HG03280 (cell line): ENCODE measurements around the gene TRIM63.

ENCODE experiments used
- ATAC-seq: cut with Tn5 transposase; IDR thresholded peaks from one replicate; pipeline ENCODE4 v1.9.1; 2021; ENCODE audit warnings: mild to moderate bottlenecking, moderate library complexity; ENCODE audit not compliant: unreplicated experiment

TRIM63 gene

DNA sequence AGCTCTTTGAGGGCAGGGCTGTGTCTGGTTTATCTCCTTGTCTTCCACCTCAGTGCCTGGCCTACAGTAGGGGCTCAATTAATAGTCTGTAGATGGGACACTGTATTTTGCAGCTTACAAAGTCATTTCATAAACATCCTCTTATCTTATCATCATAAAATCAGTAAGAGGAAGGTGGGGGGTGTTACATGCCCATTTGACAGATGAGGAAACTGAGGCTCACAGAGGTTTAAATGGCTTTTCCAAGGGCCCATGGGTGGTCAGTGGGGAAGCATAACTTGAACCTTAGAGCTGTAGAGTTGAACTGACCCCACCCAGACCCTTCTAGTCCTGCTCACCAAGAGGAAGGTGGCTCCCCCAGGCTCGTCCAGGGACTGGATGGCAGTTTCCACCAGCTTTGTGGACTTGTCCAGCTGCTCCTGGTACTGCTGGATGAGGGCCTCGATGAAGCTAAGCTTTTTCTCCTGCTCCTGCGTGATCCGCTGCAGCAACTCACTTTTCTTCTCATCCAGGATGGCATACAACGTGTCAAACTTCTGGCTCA is 9.3 kb downstream of the TRIM63 start:
- no peak for ATAC-seq

DNA sequence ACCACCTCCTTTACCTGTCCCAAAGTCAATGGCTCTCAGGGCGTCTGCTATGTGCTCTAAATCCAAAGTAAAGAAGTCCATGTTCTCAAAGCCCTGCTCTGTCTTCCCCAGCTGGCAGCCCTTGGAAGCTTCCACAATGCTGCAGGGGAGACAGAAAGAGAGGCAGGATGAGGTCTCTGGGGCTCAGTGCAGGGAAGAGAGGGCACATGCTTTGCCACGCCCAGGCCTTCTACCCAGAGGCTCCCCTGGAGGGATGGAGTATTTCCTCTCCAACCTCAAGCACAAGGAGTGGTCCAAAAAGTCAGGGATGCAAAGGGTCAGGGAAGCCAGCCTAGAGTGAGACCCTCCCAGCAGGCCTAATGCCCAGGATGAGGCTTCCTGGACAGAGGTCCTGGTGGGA is 10.2 kb downstream of the TRIM63 start:
- ATAC-seq = no peak

DNA sequence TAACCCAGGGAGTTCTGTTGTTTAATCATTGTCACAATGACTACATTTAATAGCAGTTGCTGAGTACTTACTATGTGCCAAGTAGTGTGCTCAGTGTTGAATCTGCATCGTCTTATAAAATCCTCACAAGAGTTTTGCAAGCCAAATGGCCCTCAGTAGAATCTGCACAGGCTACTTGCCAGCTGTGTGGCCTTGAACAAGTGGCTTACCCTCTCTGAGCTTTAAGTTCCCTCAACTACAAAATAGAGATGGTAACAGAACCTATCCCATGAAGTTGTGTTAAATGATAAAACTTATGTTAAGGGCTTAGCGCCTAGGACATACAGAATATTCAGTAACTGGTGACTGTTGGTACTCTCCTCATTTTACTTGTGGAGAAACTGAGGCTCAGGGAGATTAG is 12.4 kb downstream of the TRIM63 start:
- ATAC-seq = no peak

DNA sequence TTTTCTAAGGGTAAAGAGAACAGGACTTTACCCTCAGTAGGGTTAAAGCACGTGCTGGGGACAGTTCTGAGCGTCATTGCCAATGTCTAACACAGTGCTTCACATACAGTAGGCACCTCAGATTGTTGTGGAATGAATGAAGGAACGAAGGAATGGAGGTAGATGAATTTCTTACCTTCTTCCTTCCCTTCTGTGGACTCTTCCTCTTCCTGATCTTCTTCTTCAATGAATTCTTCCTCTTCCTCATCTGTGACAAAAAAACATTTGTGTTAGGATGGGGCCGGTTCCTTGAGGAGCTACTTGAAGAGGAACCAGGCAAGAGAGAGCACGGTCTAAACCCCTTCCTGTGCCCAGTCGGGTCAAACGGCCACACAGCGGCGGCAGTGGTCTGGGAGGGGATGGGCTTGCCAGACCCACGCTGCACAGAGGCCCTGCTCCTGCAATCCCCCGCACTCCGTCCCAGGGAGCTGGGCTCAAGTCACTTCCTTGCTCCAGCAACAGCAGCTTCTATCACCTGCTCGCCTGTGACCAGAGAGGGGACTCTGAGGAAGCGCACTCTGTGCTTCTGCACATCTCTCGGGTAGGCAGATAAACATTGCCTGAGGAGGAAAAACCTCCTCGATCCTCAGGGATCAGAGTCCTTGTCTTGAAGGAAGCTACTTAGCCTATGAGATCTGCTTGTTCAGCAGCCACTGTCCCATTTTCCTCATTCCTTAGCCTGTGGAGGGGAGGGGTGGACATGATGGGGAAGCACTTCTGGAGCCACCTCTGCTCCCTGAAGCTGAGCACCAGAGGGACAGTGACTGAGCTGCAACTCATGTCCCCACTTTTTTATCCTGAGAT is 13.5 kb downstream of the TRIM63 start:
- no peak for ATAC-seq

DNA sequence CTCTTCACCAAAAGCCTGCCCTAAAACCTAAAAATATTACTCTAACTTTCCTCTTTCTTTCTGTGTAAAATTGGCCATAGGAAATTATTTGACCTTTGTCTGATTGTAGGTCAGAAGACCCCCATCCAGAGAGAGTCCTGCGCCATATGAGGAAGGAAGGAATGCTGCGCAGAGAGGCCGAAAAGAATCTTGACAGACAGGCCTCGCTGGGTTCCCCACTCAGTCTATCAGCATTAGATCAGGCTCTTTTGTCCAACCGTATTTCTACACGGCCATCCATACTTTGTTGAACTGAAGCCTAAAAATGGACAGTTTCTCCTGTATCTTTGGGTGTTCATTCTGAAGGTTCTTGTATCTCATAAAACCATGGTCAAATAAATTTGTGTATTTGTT is 17.2 kb downstream of the TRIM63 start:
- no peak for ATAC-seq

DNA sequence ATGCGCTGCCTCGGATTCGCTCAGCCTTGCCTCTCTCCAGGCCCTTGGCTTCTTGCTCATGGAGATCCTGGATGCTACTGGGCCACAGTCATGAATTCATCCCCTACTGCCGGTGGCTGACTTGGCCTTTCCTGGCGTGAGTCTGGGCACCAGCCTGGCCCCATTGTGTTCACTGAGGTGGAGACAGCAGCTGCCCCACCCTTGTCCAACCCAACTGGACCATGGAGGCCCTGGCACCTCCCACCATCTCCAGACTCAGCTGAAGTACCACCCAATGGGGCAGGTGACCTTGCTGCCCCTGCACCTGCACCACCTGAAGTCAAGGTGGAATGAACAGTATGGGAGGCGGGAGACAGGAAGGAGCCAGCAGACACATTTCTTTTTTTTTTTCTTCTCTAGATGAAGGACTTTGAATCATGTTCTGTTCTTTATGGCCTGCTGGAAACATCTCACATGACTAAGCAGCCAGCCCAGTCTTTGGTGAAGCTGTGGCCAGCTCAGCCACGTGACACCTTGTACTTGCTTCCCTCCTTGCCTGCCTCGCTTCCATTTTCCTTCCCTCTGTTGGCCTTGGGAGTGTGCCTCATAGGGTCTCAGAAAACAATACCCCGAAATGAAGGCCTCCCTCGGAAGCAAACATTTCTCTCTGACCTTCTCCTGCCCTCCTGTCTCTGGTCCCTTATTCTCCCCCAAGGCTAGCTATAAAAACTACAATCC is 17.7 kb downstream of the TRIM63 start:
- no peak for ATAC-seq

DNA sequence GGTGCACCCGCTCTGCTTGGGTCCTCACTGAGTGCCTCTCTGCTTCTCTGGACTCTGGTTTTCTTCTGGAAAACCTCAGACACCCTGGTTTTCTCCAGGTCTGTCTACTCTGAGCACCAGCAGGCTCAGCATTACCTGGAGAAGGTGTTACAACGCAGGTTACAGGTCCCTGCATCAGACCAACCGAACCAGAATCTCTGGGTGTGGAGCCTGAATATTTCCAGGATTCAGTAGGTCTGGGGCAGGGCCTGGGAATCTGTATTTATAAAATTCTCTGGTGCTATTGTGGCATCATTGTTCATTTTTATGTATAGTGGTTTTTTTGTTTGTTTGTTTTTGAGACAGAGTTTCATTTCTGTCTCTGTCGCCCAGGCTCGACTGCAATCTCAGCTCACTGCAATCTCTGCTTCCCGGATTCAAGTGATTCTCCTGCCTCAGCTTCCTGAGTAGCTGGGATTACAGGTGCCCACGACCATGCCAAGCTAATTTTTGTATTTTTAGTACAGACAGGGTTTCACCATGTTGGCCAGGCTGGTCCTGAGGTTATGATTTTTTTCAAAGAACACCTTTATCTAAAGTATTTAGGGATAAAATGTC is 20.1 kb downstream of the TRIM63 start:
- ATAC-seq = no peak

DNA sequence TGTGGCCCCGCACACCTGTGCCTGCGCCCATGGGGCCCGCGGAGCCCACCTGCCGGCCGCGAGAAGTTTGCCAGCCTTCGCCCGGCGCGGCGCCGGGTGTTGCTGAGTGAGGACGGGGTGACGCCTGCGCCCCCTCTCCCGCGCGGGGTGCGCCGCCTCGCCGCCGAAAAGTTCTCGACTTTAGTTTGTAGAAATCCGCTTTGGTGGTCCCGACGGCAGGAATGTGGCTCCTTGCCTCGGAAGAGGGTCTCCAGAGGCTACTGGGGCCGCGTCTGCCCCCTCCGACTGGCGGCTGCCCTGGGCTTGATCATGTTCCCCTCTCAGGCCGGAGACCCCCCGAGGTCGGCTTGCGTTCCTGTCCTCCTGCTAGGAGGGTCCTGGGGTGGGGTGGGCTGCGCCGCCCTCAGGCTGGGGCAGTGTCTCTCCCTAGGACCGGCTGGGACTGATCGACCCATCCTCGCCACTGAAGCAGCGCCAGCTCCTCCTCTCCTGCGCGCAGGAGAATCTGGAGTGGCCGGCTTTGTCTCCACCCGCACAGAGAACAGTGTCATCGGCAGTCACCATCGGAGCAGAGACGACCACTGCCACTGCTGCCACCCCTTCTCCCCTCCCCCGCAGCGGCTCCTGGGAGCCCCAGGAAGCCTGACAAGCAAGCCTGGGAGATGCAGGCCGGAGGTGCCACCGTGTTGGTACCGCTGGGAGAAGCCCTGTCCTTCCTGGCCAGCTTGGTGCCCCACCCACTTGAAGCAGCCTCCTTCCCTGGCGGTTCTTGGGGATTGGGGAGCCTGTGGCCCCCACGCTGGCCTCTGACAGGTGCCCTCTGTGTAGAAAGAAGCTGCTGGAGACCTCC is 21.0 kb downstream of the TRIM63 start:
- ATAC-seq = no peak

DNA sequence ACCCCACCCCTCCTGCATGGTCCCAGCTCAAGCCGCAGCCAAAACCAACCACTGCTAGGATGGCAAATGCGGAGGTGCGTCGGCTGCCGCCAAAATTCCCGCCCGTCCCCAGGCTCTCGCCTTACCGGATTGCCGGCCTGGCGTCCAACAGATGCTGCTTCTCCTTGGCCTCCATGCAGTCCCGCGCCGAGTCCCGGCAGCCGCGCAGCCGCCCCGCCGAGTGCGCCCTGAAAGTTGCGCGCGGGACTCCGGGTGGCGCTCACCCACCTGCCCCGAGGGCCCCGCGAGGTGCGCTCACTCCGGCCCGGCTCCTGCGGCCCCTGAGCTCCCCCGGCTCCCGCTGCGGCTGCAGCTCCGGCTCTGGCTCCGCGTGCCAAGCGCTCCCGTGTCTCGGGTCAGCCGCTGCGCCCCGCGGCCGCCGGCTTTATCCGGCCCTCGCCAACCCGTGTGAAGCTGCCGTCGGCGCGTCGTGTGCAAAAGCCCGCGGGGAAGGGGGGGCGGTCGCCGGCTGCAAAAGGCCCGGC is 21.6 kb downstream of the TRIM63 start, which contains the start of gene SLC30A2:
TSS of gene SLC30A2 (minus strand) at position 397 of the 524 bp plus-strand sequence. CDS start at position 175, 222 bp downstream.
- ATAC-seq = no peak

DNA sequence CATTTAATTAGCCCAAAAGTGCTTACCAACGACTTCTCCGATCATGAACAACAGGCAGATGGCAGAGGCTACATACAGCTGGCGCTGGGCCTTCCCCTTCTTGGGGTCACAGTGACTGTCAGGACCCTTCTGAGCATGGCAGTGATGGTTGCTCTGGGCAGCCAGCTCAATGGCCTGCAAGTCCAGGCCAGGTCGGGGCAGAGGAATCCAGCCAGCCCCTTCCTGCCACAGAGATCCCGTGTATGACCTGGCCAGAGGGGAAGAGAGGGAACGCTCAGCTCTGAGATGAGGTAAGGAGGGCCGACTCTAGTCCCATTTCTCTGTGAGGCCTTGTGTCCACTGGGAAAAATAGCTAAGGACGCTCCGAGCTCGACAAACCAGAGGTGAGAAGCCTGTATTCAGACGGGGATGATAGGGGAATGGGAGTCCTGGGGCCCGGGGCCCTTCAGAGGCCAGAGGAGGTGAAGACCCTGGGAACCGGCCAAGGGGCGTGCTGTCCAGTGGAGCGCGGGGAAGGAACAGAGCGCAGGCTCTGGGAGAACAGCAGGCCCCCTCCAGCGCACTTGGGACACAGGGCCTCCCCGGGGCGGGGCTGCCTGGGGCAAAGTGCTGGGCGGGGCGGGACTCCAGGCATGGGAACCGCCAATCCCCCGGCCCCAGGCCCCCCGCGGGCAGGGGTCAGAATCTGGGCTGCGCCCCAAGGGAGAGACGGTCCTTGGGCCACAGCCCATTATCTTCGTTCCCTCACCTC is 22.3 kb downstream of the TRIM63 start:
- no peak for ATAC-seq

DNA sequence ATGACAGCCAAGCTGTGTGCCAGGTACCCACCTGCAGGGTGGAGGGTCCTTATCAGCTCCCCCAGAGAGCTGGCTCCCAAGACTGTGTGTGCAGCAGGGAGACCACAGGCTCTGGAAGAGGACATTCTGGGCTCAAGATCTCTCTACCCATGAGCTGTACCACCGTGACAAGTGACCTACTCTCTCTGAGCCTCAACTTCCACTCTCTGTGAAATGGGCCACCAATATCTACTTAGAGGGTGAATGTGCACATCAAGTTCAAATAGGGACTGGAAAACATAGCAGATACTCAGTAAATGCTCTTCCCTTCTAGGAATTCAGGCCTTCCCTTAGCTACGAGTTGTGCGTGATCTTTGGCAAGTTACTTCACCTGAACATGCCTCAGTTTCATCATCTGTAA is 23.0 kb downstream of the TRIM63 start:
- no peak for ATAC-seq

DNA sequence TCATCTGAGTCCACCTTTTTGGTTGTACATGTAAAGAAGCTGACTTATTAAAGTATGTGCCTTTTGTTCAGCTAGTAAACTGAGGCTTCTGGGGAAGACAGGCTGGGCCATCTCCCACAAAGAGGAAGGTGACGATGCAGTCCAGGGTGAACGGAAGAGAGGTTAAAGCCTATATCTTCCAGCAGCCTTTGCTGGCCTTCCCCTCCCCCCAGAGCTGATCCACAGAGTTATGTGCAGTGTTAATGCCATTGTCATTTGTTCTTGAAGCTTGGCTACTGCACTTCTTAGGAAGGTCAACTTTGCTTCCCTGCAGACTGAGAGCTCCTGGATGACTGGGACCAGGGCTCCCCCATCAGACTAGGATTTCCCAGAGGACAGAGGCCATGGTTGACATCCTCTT is 23.7 kb downstream of the TRIM63 start:
- ATAC-seq = no peak

DNA sequence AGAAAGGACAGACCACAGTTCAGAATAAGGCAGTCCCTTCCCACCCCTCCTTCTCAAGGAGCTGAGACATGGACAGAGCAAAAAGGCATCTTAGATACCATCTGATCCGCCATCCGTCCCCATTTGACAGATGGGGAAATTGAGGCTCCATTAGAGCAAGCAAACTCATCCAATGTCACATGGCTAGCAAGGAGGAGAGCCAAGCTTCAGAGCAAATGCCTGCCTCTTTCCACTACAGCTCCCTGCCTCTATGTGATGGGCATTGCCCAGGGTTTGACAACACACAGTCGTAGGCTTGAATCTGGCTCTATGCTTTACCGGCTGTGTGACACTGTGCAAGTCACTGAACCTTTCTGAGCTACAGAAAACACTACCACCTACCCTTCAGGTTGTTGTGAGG is 25.5 kb downstream of the TRIM63 start:
- no peak for ATAC-seq

DNA sequence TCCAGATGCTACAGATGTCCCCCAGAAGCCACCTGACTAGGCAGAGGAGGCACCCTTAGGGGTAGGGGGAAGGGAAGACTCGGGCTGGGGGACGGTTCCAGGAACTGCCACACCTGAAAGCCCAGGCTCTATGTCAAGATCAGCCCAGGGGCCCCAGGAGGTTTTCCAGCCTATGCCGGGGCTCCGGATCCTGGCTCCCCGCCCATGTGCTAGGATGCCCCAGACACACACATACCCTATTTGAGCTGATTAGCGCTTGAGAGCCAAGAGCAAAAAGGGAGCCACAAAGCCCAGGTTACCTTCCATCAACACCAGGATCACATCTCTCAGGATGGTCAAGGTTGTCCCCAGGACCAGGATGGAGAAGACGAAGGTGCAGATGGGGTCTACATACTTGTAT is 26.0 kb downstream of the TRIM63 start:
- ATAC-seq = no peak

DNA sequence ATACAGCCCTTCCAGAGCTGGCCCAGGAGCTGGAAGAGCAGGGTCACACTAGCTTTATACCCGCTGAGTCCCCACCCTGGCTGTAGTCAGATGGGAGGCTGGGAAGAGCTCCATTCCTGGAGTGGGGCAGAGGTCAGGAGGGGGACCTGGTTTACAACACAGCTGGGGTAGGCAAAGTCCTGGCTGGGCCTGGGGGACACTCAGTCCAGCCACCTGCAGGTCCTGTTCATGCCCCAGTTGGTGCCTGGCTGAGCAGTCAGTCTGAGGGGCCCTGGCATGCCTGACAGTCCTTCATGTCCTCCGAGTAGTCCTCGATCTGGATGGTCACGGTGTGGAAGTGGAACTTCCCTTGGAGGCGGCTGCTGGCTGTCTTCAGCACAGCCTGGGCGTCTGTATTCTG is 28.5 kb downstream of the TRIM63 start:
- no peak for ATAC-seq

DNA sequence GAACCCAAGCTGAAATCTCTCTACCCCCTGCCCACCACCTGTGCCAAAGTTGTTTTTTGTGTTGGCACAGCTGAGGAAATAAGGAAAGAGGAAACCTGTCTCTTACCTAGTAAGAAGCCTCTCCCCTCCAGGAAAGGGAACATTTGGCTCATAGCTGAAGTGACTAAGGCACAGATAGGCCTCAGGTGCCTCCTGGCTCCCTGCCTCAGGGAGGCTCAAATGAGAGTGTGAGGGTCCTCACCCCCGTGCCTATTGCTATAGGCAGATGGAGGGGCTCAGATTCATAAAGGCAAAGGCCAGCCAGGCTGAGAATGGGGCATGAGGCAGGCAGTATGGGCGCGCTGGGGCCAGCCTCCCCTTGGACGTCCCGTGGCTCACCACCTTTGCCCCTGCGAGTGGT is 29.0 kb downstream of the TRIM63 start:
- no peak for ATAC-seq

DNA sequence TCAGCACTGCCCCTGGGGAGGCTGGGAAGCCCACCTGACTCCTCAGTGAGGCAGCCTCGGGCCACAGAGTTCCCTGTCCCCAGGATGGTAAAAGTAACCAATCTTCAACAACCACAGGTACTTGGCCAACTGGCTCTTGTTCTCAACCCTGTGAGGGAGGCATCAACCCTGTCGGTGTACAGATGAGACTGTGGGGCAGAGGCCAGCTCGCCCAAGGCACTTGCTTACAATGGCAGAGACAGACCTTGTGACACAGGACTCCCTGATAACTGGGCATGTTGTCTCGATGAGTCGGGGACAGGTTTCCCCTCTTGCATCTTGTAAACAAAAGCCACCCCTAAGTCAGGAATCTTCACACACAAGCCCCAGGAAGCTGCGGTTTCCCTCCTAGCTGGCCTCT is 29.5 kb downstream of the TRIM63 start:
- ATAC-seq = no peak

DNA sequence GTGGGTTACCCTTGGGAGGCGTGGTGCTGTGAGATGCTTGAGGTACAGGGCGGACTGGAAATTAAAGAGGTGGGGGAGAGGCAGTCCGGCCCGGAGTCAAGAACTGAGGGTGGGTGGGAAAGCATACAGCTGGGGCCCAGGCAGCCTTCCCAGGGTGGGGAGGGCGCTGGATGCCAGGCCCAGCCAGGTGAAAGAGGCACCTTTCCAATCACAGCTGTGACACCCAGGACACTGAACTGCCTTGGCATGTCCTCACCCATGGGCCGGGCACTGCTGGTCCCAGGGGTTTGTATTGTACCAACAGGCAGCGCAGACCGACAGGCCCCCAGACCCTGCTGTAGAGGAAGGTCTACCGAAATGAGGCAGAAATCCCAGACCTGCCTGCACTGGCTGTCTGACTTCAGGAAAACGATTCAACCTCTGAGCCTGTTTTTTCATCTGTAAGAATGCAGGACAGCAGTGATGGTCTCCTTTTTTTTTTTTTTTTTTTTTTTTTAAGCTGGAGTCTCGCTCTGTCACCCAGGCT is 30.6 kb downstream of the TRIM63 start:
- no peak for ATAC-seq

DNA sequence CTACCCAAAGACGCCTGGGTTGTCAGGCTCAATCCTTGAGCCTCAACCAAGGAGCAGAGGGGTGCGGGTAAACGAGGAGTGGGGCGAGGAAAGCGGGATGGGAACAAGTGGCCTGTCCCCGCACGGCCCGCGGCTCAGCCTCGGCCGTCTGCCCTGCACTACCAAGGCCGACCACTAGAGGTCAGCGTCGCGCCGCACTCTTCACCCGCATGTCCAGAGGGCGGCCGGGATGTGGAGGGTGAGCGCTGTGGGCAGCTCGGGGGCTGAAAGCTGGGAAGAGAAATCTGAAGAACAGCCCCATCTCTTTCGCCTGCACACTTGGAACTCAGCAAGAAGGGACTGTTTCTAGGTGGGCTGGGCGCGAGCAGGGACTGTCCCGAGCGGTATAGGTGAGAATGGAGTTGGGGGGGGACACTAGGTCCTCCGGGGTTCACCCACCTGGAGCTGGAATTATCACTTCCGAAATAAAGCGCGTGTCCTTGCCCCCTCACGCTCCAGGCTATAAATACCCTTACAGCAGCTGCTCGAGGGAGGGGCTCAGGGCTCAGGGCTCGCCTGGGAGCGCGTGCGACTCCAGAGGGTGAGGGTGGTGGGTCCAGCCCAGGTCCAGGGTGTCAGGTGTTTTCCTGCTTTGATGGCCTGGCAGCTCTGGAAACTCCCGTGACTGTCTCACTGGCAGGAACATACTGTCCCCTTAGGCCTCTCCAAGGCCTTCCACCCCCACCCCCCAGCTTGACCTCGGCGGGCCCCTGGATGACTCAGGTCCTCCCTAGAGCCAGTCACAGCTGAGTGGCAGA is 31.3 kb downstream of the TRIM63 start:
- peak; percentile 56 for ATAC-seq
